GM21786 (cell line): ENCODE measurements around the gene SNAP47.

ENCODE experiments used
- ATAC-seq: cut with Tn5 transposase; IDR thresholded peaks from one replicate; pipeline ENCODE4 v1.9.1; 2021; ENCODE audit not compliant: unreplicated experiment

The SNAP47 gene

DNA sequence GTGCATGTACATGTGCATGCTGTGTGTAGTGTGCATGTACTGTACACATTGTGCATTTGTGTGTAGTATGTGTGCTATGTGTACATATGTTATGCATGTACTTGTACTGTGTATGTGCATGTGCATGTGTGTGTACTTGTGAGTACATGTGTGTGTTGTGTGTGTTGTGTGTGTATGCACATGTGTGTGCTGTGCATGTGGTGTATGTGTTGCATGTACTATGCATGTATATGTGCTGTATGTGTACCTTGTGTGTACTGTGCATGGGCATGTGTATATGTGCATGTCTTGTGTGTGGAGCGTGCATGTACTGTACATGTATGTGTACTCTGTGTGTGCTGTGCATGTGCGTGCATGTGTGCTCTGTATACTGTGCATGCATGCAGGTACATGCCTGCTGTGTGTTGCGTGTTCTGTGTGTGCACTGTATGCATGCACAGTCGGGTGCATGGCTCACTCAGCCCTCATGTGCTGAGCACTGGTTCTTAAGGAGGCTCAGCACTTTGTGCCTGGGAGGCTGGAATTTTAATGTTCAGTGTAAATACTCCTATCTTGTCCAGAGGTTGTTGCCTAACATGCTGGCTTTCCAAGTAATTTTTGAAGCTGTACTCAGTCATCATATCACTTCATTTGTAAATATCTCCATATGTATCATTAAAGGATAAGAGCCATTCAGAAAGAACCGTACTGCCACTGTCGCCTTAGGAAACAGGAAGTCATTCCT, 32.3 kb downstream of the SNAP47 start:
- no peak for ATAC-seq

DNA sequence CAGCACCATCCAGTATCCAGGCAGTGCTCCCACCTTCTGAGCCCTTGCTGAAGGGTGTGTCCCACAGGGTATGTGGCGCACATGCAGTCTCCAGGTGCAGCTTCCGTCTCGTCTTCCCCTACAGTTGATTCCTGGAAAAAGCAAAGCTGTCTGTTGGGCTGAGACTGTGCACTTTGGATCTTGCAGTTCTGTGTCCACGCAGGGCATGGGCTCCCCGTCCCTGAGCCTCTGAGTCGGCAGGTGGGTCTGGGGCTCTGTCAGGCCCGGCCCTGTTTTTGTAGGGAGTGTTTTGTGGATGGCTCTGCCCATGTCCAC, 32.8 kb downstream of the SNAP47 start:
- ATAC-seq = no peak

DNA sequence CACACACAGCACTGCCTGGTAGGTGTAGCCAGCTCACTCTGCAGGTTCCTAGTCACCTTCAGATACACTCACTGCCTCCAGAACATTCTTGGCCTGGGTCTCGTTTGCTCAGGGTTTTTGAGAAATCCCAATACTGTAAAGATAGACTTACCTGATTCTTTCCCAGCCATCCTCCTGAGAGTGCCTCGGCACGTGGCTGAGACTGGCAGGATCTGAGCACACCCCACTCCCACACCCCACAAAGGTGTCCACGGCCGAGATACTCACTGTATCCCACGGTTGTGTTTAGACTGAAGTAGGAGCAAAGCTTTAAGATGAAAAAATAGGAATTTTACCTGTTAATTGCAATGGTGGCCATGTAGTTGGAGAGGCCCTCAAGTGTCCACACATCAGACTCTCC, 33.4 kb downstream of the SNAP47 start:
- ATAC-seq = no peak

DNA sequence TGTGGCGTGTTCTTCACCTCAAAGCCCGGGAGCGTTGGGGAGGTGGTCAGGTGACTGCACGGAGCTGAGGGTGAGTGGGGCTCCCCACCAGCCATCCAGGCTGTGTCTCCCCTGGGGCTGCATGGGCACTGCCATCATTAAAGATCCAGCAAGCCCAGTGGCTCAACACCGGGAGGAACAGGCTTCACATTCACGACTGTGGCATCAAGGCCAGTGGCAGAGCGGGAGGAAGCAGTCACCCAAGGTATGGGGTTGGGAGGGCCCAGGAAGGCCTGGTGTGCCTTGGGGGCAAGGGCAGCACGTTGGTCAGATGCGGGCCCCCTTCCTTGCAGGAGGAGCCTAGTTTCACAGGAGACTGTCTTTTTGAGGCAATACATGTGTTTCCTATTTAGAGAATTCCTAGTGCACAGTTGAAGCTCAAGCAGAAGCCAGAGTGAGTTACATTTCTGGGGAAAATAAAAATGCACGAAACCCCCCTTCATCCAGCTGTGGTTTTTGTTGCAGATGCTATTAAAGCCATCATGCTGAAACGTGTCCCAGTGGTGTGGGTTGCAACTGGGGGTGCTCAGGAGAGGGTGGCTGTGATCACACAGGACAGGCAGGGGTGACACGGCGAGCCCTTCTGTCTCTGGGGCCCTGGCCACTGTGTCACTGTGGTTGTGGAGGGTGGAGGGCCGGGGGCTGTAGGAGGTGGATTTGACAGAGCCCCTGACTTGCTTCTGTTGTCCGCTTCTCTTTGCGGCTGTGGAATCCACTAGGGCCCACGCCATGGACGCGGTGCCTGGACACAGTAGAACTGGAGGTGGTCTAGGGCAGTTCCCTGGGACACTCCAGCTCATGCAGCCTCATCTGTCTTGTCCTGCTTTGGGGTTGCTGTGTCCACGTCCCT, 34.1 kb downstream of the SNAP47 start:
- ATAC-seq = no peak

DNA sequence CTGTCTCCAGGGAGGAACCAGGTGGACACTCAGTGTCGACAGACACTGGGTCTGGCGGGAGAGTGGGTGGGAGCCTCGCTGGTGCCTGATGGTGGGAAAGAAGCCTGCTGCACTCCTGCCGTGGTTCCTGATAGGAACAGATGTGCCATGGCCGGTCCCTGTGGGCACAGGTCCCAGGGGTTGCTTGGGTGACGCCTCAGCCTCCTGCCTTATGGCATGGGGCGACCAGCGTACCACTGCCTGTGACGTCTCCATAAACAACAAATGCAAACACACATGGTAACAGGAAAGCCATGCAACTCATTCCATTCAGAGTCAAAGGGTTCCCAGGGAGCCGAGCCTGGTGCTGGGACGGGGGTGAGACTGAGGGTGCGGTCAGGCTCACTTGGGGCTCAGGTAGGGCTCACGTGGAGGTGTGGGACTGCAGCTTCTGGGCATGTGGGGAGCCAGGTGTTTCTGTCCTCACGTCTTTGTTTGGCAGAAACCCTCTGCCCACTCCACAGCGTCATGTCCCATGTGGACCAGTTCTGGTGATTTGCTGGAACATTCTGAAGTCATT, 34.8 kb downstream of the SNAP47 start:
- no peak for ATAC-seq

DNA sequence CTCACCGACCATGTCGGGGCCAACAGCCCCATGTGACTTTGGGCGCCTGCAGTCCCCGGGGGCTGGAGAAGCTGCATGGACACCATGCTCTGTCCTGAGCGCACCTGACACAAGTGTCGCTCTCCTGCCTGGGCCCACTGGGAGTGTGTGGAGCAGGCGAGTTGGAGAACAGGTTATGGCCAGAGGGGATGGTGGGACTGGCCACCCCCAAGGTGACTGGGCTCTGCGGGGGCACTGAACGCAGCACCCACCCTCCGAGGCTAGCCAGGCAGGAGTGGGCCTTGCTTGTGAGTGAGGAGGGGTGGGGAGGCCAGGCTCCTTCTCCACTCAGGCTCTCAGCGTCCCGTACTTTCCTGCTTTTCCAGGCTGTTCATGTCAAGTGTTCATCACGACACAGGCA, 35.6 kb downstream of the SNAP47 start:
- no peak for ATAC-seq

DNA sequence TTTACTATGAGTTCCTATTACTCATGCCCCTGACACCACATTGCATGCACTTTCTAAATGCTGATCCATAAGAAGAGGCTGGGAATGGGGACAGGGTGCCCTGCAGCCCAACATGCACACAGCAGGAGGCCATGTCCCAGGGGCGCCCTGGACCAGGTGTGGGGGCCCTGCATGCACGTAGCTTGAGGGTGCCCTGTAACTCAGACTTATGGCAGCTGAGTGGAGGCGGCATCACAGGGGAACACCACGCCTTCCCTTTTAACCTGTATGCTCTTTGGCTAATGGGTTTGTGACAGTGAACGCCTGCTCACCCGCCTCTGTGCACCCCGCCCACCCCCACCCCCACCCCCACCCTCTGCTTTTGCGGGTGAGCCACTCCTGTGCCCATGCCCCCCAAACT, 36.1 kb downstream of the SNAP47 start:
- no peak for ATAC-seq

DNA sequence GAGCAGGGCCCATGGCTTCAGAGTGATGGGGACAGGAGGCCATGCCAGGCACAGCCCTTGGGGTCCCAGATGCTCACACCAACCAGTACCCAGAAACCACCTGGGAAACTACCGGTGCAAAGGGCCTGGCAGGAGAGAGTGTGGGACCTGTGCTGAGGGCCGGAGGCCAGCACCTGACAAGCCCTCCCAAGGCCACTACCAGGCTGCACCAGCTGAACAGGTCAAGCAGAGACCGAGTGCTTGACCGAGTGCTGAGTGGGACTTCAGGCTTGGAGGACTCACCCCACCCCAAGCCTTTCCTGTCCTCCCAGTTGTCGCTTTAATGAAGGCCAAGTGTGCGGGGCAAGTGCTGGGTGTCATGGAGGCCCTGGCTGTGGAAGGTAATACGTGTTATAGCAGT, 36.5 kb downstream of the SNAP47 start:
- ATAC-seq = no peak

DNA sequence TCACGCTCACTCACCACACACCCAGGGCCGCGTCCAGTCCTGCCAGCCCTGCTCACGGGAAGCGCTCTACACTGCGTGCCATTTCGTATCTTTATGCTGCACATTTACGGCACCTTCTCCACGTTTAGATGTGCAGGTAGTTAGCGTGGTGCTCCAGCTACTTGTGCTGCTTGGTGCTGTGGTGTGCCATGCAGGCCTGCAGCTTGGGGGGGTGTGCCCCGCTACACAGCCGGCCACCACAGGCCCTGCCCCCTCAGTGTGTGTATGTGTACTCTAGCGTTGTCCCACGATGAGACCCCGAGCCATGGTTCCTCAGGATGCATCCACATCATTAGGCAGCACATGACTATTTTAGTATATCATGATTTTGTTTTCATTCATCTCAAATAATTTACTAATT, 38.3 kb downstream of the SNAP47 start:
- no peak for ATAC-seq

DNA sequence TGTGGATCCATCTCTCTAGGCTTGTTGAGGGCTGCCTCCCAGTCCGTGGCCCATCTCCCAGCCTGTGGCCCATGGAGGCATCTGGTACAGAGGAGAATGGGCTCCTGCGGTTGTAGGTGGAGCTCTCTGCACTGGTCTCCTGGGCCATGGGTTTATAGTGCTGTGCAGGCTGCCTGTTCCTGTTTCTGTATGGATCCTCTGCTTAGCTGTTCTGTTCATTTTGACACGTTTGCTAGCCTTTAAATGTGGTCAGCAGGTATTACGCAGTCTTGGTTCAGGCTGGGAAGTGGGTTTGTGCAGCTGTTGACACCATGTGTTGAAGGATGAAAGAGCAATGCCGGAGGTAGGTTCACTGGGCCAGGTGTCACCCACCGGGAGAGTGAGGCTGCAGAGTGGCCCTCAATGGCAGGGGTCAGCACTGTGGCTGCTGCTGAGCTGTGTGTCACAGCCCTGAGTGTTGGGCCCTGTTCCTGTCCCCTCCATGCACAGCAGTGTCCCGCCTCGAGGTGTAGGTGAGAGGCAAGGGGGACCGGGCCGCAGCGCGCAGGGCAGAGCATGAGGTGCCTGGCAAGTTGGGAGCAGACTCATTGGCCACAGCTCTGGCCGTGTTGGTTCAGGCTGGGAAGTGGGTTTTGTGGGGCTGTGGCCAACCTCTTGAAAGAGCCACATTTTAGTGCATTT, 39.0 kb downstream of the SNAP47 start:
- ATAC-seq = no peak

DNA sequence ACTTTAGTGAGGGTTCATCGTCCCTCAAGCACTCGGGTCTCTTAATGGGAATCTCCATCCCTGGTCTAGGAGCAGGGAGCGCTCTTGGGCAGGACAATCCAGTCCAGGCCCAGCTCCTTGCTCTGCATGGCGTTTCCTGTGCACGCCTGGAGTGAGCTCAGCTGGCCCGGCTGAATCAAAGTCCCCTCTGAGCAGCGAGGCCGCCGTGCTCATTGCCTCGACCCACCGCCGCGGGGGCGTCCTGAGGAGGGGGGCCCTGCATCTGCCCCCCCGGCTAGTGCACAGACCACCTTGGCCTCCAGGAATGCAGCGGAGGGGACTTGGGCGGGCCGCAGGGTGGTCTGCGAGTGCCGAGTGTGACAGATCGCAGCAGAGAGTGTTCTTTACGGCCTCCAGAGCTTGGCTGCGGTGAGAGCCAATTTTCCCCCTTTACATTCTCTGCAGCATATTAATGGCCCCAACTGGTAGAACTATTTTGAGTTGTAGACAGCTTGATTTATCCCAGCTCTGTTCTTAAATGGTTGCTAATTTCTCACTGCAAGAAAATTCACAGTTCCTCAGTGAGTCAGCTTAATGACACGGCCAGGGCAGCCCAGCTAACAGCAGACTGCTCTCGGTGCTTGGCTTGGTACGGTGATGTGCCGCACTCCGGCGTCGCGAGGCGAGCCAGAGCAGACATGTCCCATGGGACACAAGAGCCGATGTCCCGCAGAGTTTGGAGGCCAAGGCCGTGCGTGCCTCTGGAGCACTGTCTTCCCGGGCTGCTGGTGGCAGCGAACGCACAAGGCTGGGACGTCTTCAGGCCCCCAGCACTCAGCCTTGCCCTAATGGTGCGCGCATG, 39.8 kb downstream of the SNAP47 start:
- ATAC-seq = no peak

DNA sequence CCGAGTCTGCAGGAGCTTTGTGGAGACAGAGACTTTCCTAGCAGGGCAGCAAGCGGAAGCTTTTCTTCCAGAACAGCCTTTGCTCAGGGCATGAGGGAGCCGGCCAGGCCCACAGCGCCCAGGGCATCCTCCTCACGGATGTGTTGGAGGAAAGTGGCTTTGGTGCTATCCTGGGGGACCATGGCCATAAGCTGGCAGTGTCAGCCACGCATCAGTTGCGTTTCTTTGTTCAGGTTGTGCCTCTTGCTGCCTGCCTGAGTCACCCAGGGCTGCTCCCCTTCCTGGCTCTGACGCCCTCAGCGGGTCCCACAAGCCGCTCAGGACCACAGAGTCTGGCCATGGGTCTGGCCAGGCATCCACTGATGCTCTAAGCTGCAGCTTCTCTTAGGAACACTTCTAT, 40.6 kb downstream of the SNAP47 start:
- no peak for ATAC-seq

DNA sequence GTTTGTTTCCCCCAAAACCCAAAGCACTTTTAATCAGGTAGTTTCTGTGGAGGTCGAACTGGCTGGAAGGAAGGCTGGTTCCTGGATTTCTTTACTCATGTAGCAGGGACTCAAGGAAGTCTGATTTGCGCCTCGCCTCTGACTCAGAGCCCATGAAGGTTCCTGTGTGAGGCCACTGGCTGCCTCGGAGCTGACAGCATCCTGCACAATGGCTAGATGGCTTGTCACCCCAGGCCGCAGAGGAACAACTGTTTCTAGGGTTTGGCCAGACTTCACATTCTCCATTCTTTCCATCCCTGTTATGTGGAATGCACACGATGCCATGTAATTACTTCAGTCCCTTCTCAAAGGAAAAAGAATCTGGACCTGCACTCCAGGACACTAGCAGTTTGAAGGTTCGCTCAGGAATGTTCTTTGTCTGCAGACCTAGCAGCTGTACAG, 41.1 kb downstream of the SNAP47 start:
- no peak for ATAC-seq

DNA sequence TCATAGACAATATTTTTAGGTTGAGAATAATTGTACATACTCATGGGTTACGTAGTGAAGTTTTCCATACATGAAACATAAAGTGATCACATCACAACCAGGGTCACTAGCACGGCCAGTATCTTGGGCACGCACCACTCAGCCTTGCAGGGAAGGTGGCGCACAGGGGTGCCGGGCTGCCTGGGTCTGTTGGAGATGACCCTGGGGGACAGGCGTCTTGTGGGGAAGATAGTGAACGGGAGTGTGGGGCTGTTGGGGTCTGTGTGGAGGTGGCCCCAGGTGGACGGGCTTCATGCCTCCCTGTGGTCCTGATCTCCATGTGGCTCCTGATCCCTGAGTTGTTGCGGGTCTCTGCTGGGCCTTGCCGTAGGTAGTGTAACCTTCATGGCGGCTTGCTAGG, 41.9 kb downstream of the SNAP47 start:
- no peak for ATAC-seq

DNA sequence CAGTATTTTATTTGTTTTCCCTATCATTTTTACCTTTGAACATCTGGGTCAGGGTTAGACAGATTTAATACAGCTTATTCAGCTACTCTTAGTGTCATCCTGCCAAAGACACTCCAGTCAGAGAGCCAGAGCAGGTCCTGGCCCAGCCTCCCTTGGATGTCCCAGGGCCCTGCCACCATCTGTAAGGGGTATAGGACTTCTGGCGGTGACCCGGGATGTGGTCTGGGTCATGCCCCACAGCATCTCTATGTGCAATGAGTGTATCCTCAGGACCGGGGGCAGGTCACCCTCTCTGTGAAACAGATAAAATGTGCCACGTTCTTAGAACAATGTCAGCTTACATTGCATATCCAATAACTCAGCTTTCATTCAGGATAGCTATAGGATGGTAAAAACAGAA, 42.4 kb downstream of the SNAP47 start:
- no peak for ATAC-seq

DNA sequence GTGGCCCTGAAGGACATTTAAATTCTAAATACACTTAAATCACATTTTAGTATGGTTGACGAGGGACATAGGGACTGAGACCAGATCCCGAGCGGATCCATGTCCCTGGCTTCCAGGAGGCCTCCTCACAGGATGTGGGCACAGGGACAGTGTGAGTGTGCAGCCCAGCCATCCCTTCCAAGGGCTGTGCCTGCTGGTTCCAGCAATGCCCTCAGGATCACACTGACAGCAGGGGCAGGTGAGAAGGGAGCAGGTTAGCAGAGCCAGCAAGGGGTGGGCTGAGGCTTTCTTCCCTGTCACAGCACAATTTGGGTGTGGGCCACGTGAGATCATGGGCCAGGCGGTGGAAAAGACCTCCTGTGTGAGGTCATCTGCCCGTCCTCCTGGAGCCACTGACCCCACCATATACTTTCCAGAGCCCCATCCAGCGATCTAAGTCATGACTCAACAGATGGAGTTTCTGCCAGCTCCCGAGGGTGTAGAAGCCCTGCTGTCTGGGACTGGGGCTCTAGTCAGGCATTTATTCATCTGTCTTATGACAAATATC, 43.2 kb downstream of the SNAP47 start:
- no peak for ATAC-seq

DNA sequence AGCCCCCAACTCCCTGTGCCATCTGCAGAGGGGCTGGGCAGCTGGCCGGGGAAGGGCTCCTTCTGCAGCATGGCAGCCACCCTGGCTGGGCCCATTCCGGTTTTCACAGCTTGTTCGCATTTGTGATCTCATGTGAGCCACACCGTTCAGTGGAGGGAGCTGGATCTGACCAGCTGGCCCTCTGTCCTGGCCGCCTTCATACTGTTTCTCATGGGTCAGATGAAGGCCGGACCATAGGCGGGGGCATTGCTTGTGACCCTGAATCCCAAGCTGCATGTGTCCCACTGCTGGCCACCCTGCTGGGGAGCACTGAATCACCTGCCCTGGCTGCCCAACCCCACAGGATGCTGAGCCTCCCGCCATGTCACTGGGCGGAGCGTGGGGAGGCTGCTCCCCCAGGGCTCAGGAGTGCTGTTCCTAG, 43.8 kb downstream of the SNAP47 start:
- no peak for ATAC-seq

DNA sequence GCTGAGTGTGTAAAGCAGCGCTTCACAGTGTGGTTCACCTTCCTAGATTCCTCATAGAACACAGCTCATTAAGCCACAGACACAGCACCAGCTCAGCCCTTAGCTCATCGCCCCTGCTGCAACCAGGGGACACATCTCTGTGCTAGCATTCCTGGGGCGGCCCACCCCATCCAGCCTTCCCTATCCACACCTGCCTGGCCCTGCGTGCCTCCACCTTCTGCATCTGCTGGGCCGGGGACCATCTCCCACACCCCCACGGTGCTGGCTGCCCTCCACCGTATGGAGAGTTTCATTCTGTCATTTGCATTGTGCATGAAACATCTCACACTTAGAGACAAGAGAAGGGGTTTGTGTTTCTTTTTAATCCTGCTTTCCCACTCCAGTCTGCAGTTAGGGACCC, 44.5 kb downstream of the SNAP47 start:
- no peak for ATAC-seq

DNA sequence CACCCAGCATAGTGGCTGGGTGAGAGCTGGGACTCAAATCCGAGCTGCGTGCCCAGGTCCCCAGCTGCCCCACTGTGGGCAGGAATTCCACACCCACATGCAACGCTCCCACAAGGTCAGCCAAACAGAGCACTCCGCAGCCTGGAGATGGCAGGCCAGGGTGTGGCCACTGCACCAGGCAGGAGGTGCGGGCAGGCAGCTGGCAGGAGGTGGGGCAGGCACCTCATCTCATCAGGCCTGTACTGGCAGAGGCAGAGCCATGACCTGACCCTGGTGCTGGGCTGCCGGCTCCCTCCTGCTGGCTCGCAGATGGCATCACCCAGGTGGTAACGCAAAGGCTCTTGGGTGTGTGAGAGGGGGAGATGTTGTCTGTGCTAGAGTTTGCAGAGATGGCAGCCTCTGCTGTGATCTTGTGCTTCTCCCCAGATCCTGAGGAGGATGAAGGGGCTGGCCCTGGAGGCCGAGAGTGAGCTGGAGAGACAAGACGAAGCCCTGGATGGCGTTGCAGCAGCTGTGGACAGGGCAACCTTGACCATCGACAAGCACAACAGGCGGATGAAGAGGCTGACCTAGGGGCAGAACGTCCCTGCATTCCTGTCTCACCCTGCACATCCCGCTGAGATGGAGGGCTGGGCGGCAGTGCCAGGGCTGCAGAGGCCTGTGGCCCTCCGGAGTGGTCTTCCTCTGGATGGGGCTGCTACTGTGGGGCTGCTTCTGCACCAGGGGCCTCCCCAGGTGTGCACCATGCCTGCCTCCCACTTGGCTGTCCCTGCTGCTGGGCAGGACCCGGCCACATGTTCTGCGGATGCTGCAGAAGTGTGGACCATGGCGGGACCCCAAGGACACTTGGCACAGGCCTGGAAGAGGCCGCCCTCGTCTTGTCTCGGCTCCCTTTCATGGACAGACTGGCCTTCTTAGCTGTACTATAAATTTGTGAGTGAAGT, 45.1 kb downstream of the SNAP47 start:
- no peak for ATAC-seq
